Erythroblast (primary cell): ENCODE results near the gene IL20.

Experiments used
- GATA1 ChIP-seq: IDR thresholded peaks from 2 replicates; pipeline ENCODE4 v1.6.1; 2011; ENCODE audit warnings: low read depth, mild to moderate bottlenecking, control low read depth, low read length, moderate library complexity
- POLR2A ChIP-seq: IDR thresholded peaks from 2 replicates; pipeline ENCODE4 v1.6.1; 2011; ENCODE audit warnings: mild to moderate bottlenecking, low read length

DNA sequence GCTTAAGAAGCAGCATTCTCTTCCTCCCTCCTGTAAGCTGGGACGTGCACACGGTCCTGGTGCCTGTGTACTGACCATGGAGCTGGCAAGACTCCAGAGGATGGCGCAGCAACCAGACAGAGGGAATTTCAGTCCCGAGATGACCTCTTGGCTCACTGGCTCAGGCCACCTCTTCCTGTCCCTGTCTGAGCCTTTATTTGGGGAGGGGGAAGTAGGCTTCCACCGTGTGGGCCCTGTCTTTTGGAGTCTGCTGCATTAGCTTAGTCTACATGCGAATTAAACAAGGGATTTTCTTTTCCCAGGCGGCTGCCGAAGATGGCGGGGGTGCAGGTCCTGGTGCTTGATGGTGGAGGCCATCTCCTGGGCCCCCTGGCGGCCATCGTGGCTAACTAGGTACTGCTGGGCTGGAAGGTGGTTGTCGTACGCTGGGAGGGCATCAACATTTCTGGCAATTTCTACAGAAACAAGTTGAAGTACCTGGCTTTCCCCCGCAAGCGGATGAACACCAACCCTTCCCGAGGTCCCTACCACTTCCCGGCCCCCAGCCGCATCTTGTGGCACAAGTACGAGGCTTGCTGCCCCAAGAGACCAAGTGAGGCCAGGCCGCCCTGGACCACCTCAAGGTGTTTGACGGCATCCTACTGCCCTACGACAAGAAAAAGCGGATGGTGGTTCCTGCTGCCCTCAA, 42.0 kb downstream of the IL20 start:
- no peak for TF ChIP-seq POLR2A
- TF ChIP-seq GATA1, result no peak
